HG02938 (cell line): ENCODE measurements around the gene TTC27.

Source experiments
- ATAC-seq: cut with Tn5 transposase; IDR thresholded peaks from one replicate; pipeline ENCODE4 v1.9.1; 2021; ENCODE audit warnings: mild to moderate bottlenecking, moderate library complexity; ENCODE audit not compliant: unreplicated experiment

The TTC27 gene

GRCh38 chr2:32804205-32804604 lies 176.4 kb downstream of the TTC27 start:
- no peak for ATAC-seq

GRCh38 chr2:32805104-32806095 lies 177.6 kb downstream of the TTC27 start:
- ATAC-seq: no peak

- no peak for ATAC-seq
Observed at GRCh38 chr2:32806857-32807256, 179.0 kb downstream of the TTC27 start.

- no peak for ATAC-seq
Observed at GRCh38 chr2:32807662-32808061, 179.8 kb downstream of the TTC27 start.

GRCh38 chr2:32810909-32811495 lies 183.2 kb downstream of the TTC27 start:
- ATAC-seq: no peak

- no peak for ATAC-seq
Observed at GRCh38 chr2:32811696-32812095, 183.8 kb downstream of the TTC27 start.

GRCh38 chr2:32812316-32812715 lies 184.5 kb downstream of the TTC27 start:
- no peak for ATAC-seq

GRCh38 chr2:32820088-32820487 lies 192.2 kb downstream of the TTC27 start:
- no peak for ATAC-seq

- no peak for ATAC-seq
Observed at GRCh38 chr2:32820701-32821100, 192.9 kb downstream of the TTC27 start.

- ATAC-seq: no peak
Observed at GRCh38 chr2:32824070-32824809, 196.4 kb downstream of the TTC27 start.

- ATAC-seq: no peak
Observed at GRCh38 chr2:32825291-32825712, 197.5 kb downstream of the TTC27 start.

GRCh38 chr2:32830196-32830595 lies 202.3 kb downstream of the TTC27 start:
- no peak for ATAC-seq

GRCh38 chr2:32832821-32833220 lies 205.0 kb downstream of the TTC27 start:
- ATAC-seq: no peak

- ATAC-seq: no peak
Observed at GRCh38 chr2:32833709-32834108, 205.9 kb downstream of the TTC27 start.

- ATAC-seq: no peak
Observed at GRCh38 chr2:32835148-32835547, 207.3 kb downstream of the TTC27 start.

- ATAC-seq: no peak
Observed at GRCh38 chr2:32836933-32837332, 209.1 kb downstream of the TTC27 start.

GRCh38 chr2:32838418-32838817 lies 210.6 kb downstream of the TTC27 start:
- peak; percentile 60 for ATAC-seq

- ATAC-seq: no peak
Observed at GRCh38 chr2:32838949-32839348, 211.1 kb downstream of the TTC27 start.

- no peak for ATAC-seq
Observed at GRCh38 chr2:32841931-32842898, 214.4 kb downstream of the TTC27 start.

- ATAC-seq: no peak
Observed at GRCh38 chr2:32843699-32844098, 215.8 kb downstream of the TTC27 start.
